ENCODE results near the gene RNF225. TPM values are rescaled to one million over a fixed set of nuclear protein-coding genes. Genes with fewer than 3 reads are reported as not detected.

RNF225 gene
- total and polyA plus RNA-seq, 2 donors (not counting 3 experiments of a cell fraction or from before 2014, with no cell fraction given): 0.58 TPM; not detected in 1

GRCh38 chr19:58382997-58383603 lies 12.4 kb upstream of the RNF225 start:
- Histone ChIP-seq H3K4me3 (replicated peaks in 1 of 3; ENCODE audit: insufficient read depth in 1 of 3, low read depth in 1 of 3, low read length in 3 of 3) (no peak overlapping the region), H2AFZ (ENCODE audit: low read depth, low read length) (no peak overlapping the region), H4K20me1 (replicated peaks; ENCODE audit: control insufficient read depth, extremely low read depth, insufficient read depth, low read length) (no peaks in the 10 kb centered on the region), H3K27ac (ENCODE audit: insufficient read depth, low read depth, low read length) (no peak overlapping the region), H3K9me3 (replicated peaks; ENCODE audit: control insufficient read depth, insufficient read depth, low read length) (no peaks in the 10 kb centered on the region), H3K27me3 (ENCODE audit: control insufficient read depth in 2 of 2, insufficient read depth in 2 of 2, low read length in 2 of 2) (no peaks in the 10 kb centered on the region), H3K4me1 (ENCODE audit: control insufficient read depth, extremely low read depth, insufficient read depth, low read length) (peaks cover 16% of the 10 kb centered on the region), H3K79me2 (ENCODE audit: control insufficient read depth, insufficient read depth, low read length) (peaks cover 10% of the 10 kb centered on the region), H3K9me1 (replicated peaks; ENCODE audit: control insufficient read depth, extremely low read depth, insufficient read depth, low read length) (no peaks in the 10 kb centered on the region), H3K4me2 (ENCODE audit: insufficient read depth, low read length) (no peak overlapping the region), H3K36me3 (ENCODE audit: control insufficient read depth in 2 of 2, extremely low read depth in 1 of 2, insufficient read depth in 2 of 2, low read length in 2 of 2) (no peaks in the 10 kb centered on the region), H3K9ac (replicated peaks; ENCODE audit: extremely low read depth, insufficient read depth, low read length) (no peak overlapping the region)
- DNase-seq (ENCODE audit: low read depth, low spot score): no peak
- POLR2A ChIA-PET: no interaction called here
- no TSS peak for BruUV-seq (replicated peaks)
- intact Hi-C loops (cut with micrococcal nuclease): no loop called here
- no peak for TF ChIP-seq JUN (IDR thresholded peaks at IDR 0.05; ENCODE audit: borderline replicate concordance, insufficient read depth, insufficient read length, low read depth)
- TF ChIP-seq CTCF (IDR thresholded peaks at IDR 0.05; ENCODE audit: extremely low read depth in 1 of 2, insufficient read depth in 1 of 2, low read depth in 1 of 2, low read length in 2 of 2): no peak
- no peak for TF ChIP-seq EZH2 (IDR thresholded peaks at IDR 0.05; ENCODE audit: borderline replicate concordance, low read depth, low read length, severe bottlenecking)
- no peak for TF ChIP-seq FOS (IDR thresholded peaks at IDR 0.05; ENCODE audit: borderline replicate concordance, insufficient read depth, low read length)
- no peak for TF ChIP-seq GATA2 (IDR thresholded peaks at IDR 0.05; ENCODE audit: insufficient read depth, insufficient read length, low read depth, low read length)
- no peak for TF ChIP-seq POLR2A (IDR thresholded peaks at IDR 0.05; ENCODE audit: low read depth, low read length)
- TF ChIP-seq POLR2AphosphoS5 (IDR thresholded peaks at IDR 0.05; ENCODE audit: insufficient read depth, low read depth, low read length): no peak
- TF ChIP-seq MYC (IDR thresholded peaks at IDR 0.05; ENCODE audit: low read depth, low read length): no peak
- no peak for FAIRE-seq
- dilution Hi-C loops (cut with MboI; ENCODE audit: extremely low pct_ligation_motif_present, low sequenced_read_pairs): no loop called here
- CTCF ChIA-PET: interaction anchor here (1.5 kb wide), 1 partner anchor 136 kb away, joined by 3 read pairs; the partner anchor contains the start of gene ZBTB45

All from endothelial cell of umbilical vein (primary cell).